ENCODE results near the gene HES5.

- TF ChIP-seq POLR2A (IDR thresholded peaks at IDR 0.05) (no peak), CTCF (IDR thresholded peaks at IDR 0.05) (no peak)
Measured at GRCh38 chr1:2575801-2576663, 46.0 kb upstream of the HES5 start.

Measured in prostate gland (tissue), 2 donors.